HG03439 (cell line): ENCODE data around the gene USP46.
A peak's percentile ranks its signal among the peaks of the same experiment; 100 is the strongest.

Source experiments
- ATAC-seq: cut with Tn5 transposase; IDR thresholded peaks from one replicate; pipeline ENCODE4 v1.9.1; 2021; ENCODE audit warnings: mild to moderate bottlenecking, moderate library complexity; ENCODE audit not compliant: unreplicated experiment

The USP46 gene

DNA sequence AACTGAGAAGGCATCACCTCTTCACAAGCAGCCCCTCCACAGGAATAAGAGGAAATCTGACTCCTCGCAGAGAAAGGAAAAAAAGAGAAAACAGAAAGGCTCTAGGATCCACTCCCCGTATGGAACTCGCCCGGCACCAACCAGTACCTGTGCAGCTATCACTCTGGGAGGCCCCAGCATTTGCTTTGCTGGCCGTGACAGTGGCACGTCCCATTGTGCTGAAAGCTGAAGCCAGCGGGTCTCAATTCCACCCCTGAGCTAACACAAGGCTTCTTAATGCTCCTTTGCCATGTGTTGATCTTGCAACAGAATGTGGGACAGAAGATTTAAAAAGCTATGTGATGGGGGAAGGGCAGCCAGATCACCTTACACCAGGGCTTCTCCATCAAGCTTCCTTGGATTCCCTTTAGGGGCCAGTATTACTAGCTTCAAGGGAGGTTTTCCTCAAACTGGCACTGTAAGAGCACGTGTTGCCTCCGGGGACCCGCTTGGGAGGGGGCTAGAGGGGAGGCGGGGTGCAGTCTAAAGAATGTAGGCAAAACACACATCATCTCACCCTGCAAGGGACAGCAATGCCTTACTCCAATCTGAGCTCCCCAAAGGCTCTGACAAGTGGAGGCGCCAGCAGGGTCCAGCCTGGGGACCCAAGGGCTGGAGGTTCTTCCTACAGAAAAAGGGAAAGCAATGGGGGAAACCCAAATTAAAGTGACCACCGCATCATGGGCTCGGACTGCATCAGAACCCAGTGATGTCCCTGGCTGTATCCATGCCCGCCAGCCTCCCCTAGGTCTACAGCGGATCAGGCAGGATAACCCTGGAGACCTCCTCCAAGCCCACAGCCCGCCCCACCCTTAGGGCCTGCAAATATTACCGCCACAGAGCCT, 1.2 kb downstream of the USP46 start:
- no peak for ATAC-seq

- ATAC-seq: no peak
These were observed 1.8 kb downstream of the USP46 start for GRCh38 chr4:52657292-52657617.

GRCh38 chr4:52655506-52655905, 3.6 kb downstream of the USP46 start:
- ATAC-seq: no peak

DNA sequence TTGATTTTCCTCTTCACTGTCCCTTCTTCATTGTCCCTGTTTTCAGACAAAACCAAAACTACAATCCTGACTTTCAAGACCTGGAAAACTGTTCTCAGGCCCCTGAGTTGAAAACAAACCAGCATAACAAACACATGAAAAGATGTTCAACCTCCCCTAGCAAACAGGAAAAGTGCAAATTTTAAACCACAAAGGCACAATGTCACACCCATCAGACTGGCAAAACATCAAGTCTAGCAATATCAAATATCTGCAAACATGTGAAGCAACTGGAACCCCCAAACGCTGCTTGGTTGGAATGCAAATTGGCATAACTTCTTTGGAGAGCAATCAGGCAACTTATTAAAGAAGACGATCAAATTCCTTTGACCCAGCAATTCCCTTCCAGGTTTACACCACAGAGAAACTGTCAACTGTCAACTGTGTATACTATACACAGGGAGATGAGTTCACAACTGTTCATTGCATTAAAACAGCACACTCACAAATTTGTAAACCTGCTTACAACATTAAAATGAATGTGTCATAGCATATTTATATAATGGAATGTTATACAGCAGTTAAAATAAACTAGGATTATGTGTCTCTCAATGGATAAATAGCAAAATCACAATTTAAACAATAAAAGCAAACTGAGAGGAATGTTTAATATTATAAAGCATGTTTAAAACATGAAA, 7.0 kb downstream of the USP46 start:
- no peak for ATAC-seq

DNA sequence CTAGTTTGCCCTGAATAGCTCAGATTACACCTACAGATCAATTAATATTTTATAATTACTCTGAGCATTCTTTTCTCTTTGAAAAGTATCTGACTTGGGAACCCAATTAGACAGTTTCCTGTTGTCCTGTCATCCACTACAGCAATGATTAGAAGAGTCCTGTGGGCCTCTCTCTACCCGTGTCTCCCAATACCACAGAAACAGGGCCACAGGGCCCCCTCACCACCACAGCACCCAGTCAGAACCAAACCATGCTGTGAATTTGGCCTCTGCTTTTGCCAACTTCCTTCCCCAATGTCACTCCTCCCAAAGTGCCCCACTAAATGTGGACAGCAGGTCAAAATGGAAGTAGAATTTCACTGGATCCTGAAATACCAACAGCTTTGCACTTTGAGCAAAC, 10.3 kb downstream of the USP46 start:
- ATAC-seq: no peak

DNA sequence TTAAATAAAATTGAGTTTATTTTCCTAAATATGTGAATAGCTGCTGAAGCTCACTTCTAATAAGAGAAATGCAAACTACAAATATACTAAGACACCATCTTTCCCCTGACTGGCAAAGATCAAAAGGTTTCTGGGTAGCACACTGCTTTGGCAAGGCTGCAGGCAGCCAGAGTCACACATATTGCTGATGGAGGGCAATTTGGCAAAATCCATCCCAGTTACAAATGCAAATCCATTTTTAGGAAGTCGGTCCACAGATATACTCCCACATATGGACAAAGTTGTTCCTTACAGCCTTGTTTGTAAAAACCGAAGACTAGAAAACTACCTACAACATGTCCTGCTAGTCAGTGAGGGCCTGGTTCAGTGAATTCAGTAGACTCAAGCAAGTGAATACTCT, 12.4 kb downstream of the USP46 start:
- no peak for ATAC-seq

- no peak for ATAC-seq
These were observed 13.0 kb downstream of the USP46 start for GRCh38 chr4:52646096-52646495.

GRCh38 chr4:52645300-52645699, 13.8 kb downstream of the USP46 start:
- no peak for ATAC-seq

- no peak for ATAC-seq
These were observed 15.3 kb downstream of the USP46 start for GRCh38 chr4:52643785-52644244.

- ATAC-seq: no peak
These were observed 15.9 kb downstream of the USP46 start for GRCh38 chr4:52643190-52643589.

GRCh38 chr4:52641854-52642563, 17.1 kb downstream of the USP46 start:
- ATAC-seq: peak; percentile 92

- no peak for ATAC-seq
These were observed 18.1 kb downstream of the USP46 start for GRCh38 chr4:52640808-52641565.

DNA sequence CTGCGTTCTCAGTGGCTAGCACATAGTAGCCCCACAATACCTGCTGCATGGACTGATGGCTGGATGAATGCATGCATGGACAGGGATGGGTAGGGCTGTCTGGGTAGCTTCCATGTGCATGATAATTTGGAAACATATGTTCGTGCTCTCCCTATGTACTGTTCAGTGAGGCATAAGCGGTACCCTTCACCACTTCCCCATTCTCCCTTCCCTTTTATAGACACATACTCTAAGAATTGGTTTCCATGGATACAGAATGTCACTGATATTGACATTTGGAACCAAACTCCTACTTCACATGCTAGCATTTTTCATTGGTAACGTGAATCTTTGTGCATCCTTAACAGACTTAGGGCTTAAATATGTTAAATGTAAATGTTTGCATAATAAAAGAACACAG, 20.4 kb downstream of the USP46 start:
- ATAC-seq: no peak

- no peak for ATAC-seq
These were observed 22.0 kb downstream of the USP46 start for GRCh38 chr4:52637116-52637515.

DNA sequence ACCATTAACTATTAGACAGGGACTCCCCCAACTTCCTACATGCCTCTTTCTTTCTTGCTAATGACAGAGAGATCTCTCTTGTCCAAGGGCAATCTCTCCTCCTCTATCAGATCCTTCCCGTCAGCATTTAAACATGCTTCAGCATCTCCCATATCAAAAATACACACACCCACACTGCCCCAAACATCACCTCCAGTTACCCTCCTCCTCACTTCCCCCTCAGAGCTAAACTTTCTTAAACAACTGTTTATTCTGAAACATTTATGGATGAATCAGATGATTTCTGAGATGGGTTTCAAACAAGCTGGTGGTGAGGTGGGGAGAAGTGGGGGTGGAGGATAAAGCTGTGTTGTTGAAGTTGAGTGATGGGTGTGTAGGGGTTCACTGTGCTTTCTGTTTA, 23.5 kb downstream of the USP46 start:
- no peak for ATAC-seq

DNA sequence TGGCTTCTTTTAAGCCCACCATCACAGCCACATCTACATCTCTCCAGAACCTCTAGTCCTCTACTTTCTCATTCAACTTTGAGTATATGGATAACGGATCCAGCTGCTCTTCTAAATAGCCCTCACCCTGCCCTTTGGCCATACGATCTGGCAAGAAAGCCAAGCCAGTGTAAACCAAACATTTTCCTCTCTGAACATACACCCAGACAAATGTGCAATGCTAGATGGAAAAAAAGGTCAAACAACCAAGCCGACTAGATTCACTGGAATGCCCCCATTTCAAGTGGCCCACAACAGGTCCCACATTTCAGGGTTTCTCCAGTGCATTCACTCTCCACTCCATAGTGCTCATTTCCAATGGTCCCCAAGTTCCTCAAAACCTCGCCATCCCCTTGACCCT, 24.0 kb downstream of the USP46 start:
- no peak for ATAC-seq

- no peak for ATAC-seq
These were observed 25.3 kb downstream of the USP46 start for GRCh38 chr4:52633846-52634245.

DNA sequence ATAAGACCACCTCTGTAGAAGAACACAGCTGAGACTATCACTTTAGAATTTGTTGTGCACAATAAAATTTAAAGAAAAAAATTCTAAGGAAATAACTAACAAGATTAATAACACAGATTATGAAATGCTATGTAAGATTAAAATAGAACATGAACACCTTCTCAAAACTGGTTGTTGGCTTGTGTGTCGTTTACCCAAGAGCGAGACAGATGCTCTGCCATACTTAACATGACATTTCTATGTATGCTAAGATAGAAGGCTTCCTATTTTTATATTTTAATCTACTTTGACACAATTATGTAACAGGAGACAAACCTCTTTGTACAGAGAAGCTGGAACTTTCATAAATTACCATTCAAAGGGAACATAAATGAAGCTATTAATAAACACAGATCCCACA, 30.1 kb downstream of the USP46 start:
- no peak for ATAC-seq

DNA sequence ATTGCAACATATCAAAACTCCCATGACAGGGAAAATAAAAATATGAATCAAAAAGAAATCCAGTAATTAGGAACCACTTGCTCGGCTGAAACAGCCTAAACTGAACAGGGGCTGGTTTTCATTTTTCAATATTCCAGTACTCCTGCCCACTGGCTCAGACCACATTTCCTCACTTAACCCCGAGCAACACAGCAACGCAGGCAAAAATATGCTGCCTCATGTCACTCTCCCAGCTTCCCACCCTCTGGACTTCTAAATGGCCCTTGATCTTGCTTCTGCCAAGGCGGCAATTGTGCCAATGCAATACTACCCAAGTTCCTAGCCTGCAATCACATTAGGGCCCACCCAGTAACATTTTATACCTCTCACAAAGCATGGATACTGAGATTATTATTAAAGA, 30.6 kb downstream of the USP46 start:
- no peak for ATAC-seq

- ATAC-seq: no peak
These were observed 31.2 kb downstream of the USP46 start for GRCh38 chr4:52627876-52628275.

DNA sequence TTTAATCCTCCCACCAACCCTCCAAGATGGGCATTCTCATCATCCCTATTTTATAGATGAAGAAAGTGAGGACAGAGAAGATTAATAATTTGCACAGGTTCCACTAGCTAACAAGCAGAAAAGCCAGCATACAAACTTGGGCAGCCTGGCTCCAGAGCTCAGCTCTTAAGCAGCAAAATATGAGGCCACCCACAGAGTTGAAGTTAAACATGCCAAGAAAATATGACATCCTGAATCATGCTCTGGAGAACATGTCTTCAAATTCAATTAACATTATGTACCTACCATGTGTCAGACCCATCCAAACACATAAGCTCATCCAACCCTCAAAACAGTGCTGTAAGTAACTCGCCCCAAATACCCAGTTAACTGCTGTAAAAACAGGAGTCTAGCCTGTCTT, 33.9 kb downstream of the USP46 start:
- no peak for ATAC-seq
